Measurements from ENCODE around the gene DDTL. TPM values are rescaled to one million over a fixed set of nuclear protein-coding genes. Genes with fewer than 3 reads are reported as not detected.

Gene DDTL
- total and polyA plus RNA-seq, 2 donors (not counting 3 experiments of a cell fraction or from before 2014, with no cell fraction given) = 0.57 to 2.7 TPM

- FAIRE-seq (no peak), DNase-seq (ENCODE audit: low read depth, low spot score) (no peak)
- H3K36me3 ChIP-seq (ENCODE audit: control insufficient read depth in 2 of 2, extremely low read depth in 1 of 2, insufficient read depth in 2 of 2, low read length in 2 of 2) = no peaks in the 10 kb centered on the region
- no peak overlapping the region for H3K9ac ChIP-seq (replicated peaks; ENCODE audit: extremely low read depth, insufficient read depth, low read length)
- TF ChIP-seq, protein P1, sequence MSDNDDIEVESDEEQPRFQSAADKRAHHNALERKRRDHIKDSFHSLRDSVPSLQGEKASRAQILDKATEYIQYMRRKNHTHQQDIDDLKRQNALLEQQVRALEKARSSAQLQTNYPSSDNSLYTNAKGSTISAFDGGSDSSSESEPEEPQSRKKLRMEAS (IDR thresholded peaks at IDR 0.05; ENCODE audit: insufficient read depth, insufficient read length) = no peak
- TF ChIP-seq GATA2 (IDR thresholded peaks at IDR 0.05; ENCODE audit: insufficient read depth, insufficient read length, low read depth, low read length) (no peak), POLR2AphosphoS5 (IDR thresholded peaks at IDR 0.05; ENCODE audit: insufficient read depth, low read depth, low read length) (no peak), EZH2 (IDR thresholded peaks at IDR 0.05; ENCODE audit: borderline replicate concordance, low read depth, low read length, severe bottlenecking) (no peak), JUN (IDR thresholded peaks at IDR 0.05; ENCODE audit: borderline replicate concordance, insufficient read depth, insufficient read length, low read depth) (no peak), MYC (IDR thresholded peaks at IDR 0.05; ENCODE audit: low read depth, low read length) (no peak), CTCF (IDR thresholded peaks at IDR 0.05; ENCODE audit: extremely low read depth in 1 of 2, insufficient read depth in 1 of 2, low read depth in 1 of 2, low read length in 2 of 2) (no peak), FOS (IDR thresholded peaks at IDR 0.05; ENCODE audit: borderline replicate concordance, insufficient read depth, low read length) (no peak), POLR2A (IDR thresholded peaks at IDR 0.05; ENCODE audit: low read depth, low read length) (no peak)
- ChIA-PET POLR2A (no interaction called here), CTCF (interaction anchor here (0.5 to 1.3 kb wide), 2 partner anchors 10 to 172 kb away, joined by 3 to 4 read pairs; no protein-coding TSS in a partner anchor)
- H3K9me3 ChIP-seq (replicated peaks; ENCODE audit: control insufficient read depth, insufficient read depth, low read length) = no peaks in the 10 kb centered on the region
- H3K9me1 ChIP-seq (replicated peaks; ENCODE audit: control insufficient read depth, extremely low read depth, insufficient read depth, low read length) = no peaks in the 10 kb centered on the region
- no peak overlapping the region for H2AFZ ChIP-seq (ENCODE audit: low read depth, low read length)
- H3K27ac ChIP-seq (ENCODE audit: insufficient read depth, low read depth, low read length) = no peak overlapping the region
- no peaks in the 10 kb centered on the region for H4K20me1 ChIP-seq (replicated peaks; ENCODE audit: control insufficient read depth, extremely low read depth, insufficient read depth, low read length)
- H3K79me2 ChIP-seq (ENCODE audit: control insufficient read depth, insufficient read depth, low read length) = no peaks in the 10 kb centered on the region
- H3K4me3 ChIP-seq (replicated peaks in 1 of 3; ENCODE audit: insufficient read depth in 1 of 3, low read depth in 1 of 3, low read length in 3 of 3) = no peak overlapping the region
- no TSS peak for BruUV-seq (replicated peaks)
- H3K27me3 ChIP-seq (ENCODE audit: control insufficient read depth in 2 of 2, insufficient read depth in 2 of 2, low read length in 2 of 2) = no peaks in the 10 kb centered on the region
- dilution Hi-C loops (cut with MboI; ENCODE audit: extremely low pct_ligation_motif_present, low sequenced_read_pairs) = no loop called here
- H3K4me2 ChIP-seq (ENCODE audit: insufficient read depth, low read length) = no peak overlapping the region
- intact Hi-C loops (cut with micrococcal nuclease) = no loop called here
- no peaks in the 10 kb centered on the region for H3K4me1 ChIP-seq (ENCODE audit: control insufficient read depth, extremely low read depth, insufficient read depth, low read length)
These were observed 36.2 kb downstream of the DDTL start for GRCh38 chr22:24002851-24003250.
